Right atrium auricular region (tissue), 2 donors: ENCODE data around the gene GNA15. TPM values are rescaled to one million over a fixed set of nuclear protein-coding genes. Genes with fewer than 3 reads are reported as not detected.
"Not testable (repeated sequence)": the region's sequence is repeated elsewhere in the genome, so short reads cannot be mapped to it uniquely, and the experiment has no call there.

ENCODE experiments used
- DNase-seq: peaks from one replicate; pipeline ENCODE4 v3.0.0-alpha.2; 2019; ENCODE audit warnings: low spot score
- H3K27ac ChIP-seq, 2 donors: fragments of 200-600 bp; sonication (generic); 1 replicate in 1 of 2; 2 replicates in 1 of 2; pipeline ENCODE4 v1.5.1; 2016 to 2019
- H3K27me3 ChIP-seq, 2 donors: fragments of 200-600 bp; sonication (generic); one replicate each; pipeline versions ENCODE4 v1.5.1 to v1.6.0; 2017 to 2019
- H3K36me3 ChIP-seq: fragments of 200-600 bp; sonication (generic); one replicate; pipeline ENCODE4 v1.5.1; 2016
- H3K4me1 ChIP-seq, 2 donors: fragments of 200-600 bp; sonication (generic); one replicate each; pipeline versions ENCODE4 v1.5.1 to v1.6.0; 2017 to 2019
- H3K4me3 ChIP-seq, 2 donors: fragments of 200-600 bp; sonication (generic); 1 replicate in 1 of 2; 2 replicates in 1 of 2; pipeline ENCODE4 v1.5.1; 2017 to 2019; ENCODE audit warnings: mild to moderate bottlenecking in 1 of 2, moderate library complexity in 1 of 2
- H3K9me3 ChIP-seq, 2 donors: fragments of 200-600 bp; sonication (generic); one replicate each; pipeline ENCODE4 v1.5.1; 2019
- CTCF ChIP-seq, 2 donors: fragments of 200-600 bp; sonication (generic); IDR thresholded peaks; one replicate each; pipeline ENCODE4 v1.5.1; 2019; ENCODE audit warnings: antibody characterized with exemption in 2 of 2
- total RNA-seq, 2 donors: library from RNA; depleted of rRNA; stranded (reverse); fragments of >200 nt; gene quantifications; one replicate each; pipeline ENCODE4 v1.1.0, GENCODE V29; 2016

The GNA15 gene
- total RNA-seq, 2 donors from 2014 or later, result 0.74 to 3.0 TPM

GRCh38 chr19:3196933-3197205, 61.0 kb downstream of the GNA15 start:
- TF ChIP-seq CTCF (IDR thresholded peaks at IDR 0.05), result no peak
- no peak overlapping the region for H3K4me3 ChIP-seq
- H3K9me3 ChIP-seq, result no peaks in the 10 kb centered on the region
- DNase-seq, result no peak
- no peaks in the 10 kb centered on the region for H3K27me3 ChIP-seq
- H3K27ac ChIP-seq, result no peak overlapping the region
- H3K4me1 ChIP-seq, result no peaks in the 10 kb centered on the region
- peaks cover 7% of the 10 kb centered on the region for H3K36me3 ChIP-seq

GRCh38 chr19:3198901-3199700, 63.3 kb downstream of the GNA15 start:
- no peaks in the 10 kb centered on the region for H3K27me3 ChIP-seq
- H3K4me3 ChIP-seq, result no peak overlapping the region
- H3K36me3 ChIP-seq, result peaks cover 7% of the 10 kb centered on the region
- TF ChIP-seq CTCF (IDR thresholded peaks at IDR 0.05), result no peak
- no peak overlapping the region for H3K27ac ChIP-seq
- no peak for DNase-seq
- H3K9me3 ChIP-seq, result no peaks in the 10 kb centered on the region
- no peaks in the 10 kb centered on the region for H3K4me1 ChIP-seq

- H3K9me3 ChIP-seq, result no peaks in the 10 kb centered on the region
- DNase-seq, result no peak
- H3K4me1 ChIP-seq, result no peaks in the 10 kb centered on the region
- peaks cover 24% of the 10 kb centered on the region for H3K36me3 ChIP-seq
- TF ChIP-seq CTCF (IDR thresholded peaks at IDR 0.05), result no peak
- H3K27ac ChIP-seq, result no peak overlapping the region
- no peaks in the 10 kb centered on the region for H3K27me3 ChIP-seq
- no peak overlapping the region for H3K4me3 ChIP-seq
Measured at GRCh38 chr19:3201072-3201700, 65.4 kb downstream of the GNA15 start.

GRCh38 chr19:3201911-3202310, 66.1 kb downstream of the GNA15 start:
- Histone ChIP-seq H3K4me3 (no peak overlapping the region), H3K36me3 (peaks cover 28% of the 10 kb centered on the region), H3K4me1 (no peaks in the 10 kb centered on the region), H3K27me3 (no peaks in the 10 kb centered on the region), H3K27ac (no peak overlapping the region), H3K9me3 (no peaks in the 10 kb centered on the region)
- TF ChIP-seq CTCF (IDR thresholded peaks at IDR 0.05), result no peak
- DNase-seq, result no peak

- no peak overlapping the region for H3K27ac ChIP-seq
- no peaks in the 10 kb centered on the region for H3K4me1 ChIP-seq
- H3K36me3 ChIP-seq, result peaks cover 32% of the 10 kb centered on the region
- no peak for TF ChIP-seq CTCF (IDR thresholded peaks at IDR 0.05)
- no peak for DNase-seq
- H3K27me3 ChIP-seq, result no peaks in the 10 kb centered on the region
- no peak overlapping the region for H3K4me3 ChIP-seq
- no peaks in the 10 kb centered on the region for H3K9me3 ChIP-seq
Measured at GRCh38 chr19:3202346-3202745, 66.5 kb downstream of the GNA15 start.

- H3K36me3 ChIP-seq, result peaks cover 37% of the 10 kb centered on the region
- H3K4me1 ChIP-seq, H3K27ac ChIP-seq, DNase-seq, H3K4me3 ChIP-seq, H3K9me3 ChIP-seq, H3K27me3 ChIP-seq: not testable (repeated sequence)
Measured at GRCh38 chr19:3202895-3203294, 67.1 kb downstream of the GNA15 start.
